ENCODE data around the gene GFRA1.
"Not testable (repeated sequence)": the region's sequence is repeated elsewhere in the genome, so short reads cannot be mapped to it uniquely, and the experiment has no call there.

GRCh38 chr10:116052522-116052921 is 220.5 kb downstream of the GFRA1 start:
- TF ChIP-seq, protein P1, sequence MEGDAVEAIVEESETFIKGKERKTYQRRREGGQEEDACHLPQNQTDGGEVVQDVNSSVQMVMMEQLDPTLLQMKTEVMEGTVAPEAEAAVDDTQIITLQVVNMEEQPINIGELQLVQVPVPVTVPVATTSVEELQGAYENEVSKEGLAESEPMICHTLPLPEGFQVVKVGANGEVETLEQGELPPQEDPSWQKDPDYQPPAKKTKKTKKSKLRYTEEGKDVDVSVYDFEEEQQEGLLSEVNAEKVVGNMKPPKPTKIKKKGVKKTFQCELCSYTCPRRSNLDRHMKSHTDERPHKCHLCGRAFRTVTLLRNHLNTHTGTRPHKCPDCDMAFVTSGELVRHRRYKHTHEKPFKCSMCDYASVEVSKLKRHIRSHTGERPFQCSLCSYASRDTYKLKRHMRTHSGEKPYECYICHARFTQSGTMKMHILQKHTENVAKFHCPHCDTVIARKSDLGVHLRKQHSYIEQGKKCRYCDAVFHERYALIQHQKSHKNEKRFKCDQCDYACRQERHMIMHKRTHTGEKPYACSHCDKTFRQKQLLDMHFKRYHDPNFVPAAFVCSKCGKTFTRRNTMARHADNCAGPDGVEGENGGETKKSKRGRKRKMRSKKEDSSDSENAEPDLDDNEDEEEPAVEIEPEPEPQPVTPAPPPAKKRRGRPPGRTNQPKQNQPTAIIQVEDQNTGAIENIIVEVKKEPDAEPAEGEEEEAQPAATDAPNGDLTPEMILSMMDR (IDR thresholded peaks at IDR 0.05; ENCODE audit: borderline replicate concordance, extremely low read depth, low read length, poor library complexity, severe bottlenecking) = not testable (repeated sequence)
- TF ChIP-seq EZH2 (IDR thresholded peaks at IDR 0.05; ENCODE audit: borderline replicate concordance, low read depth, low read length, severe bottlenecking) = not testable (repeated sequence)
